Tibial nerve (tissue), 3 donors: ENCODE data around the gene LRRC4C.

Experiments used
- CTCF ChIP-seq, 5 experiments: fragments of 200-600 bp in 3 of 5; fragments of 450-650 bp in 2 of 5; sonication (generic) in 3 of 5; IDR thresholded peaks; one replicate each; pipeline ENCODE4 v1.5.1; 2016 to 2019; ENCODE audit warnings: antibody characterized with exemption in 5 of 5, mild to moderate bottlenecking in 3 of 5, moderate library complexity in 2 of 5
- POLR2A ChIP-seq, 2 donors: fragments of 450-650 bp; IDR thresholded peaks; one replicate each; pipeline ENCODE4 v1.6.1; 2017; ENCODE audit warnings: antibody characterized with exemption in 2 of 2, mild to moderate bottlenecking in 2 of 2, moderate library complexity in 2 of 2

- TF ChIP-seq CTCF (IDR thresholded peaks at IDR 0.05), result no peak
- TF ChIP-seq POLR2A (IDR thresholded peaks at IDR 0.05), result no peak
These were observed 1137.9 kb downstream of the LRRC4C start for GRCh38 chr11:40321537-40321936.
